H1 (cell line): ENCODE data around the gene R3HCC1L. TPM values are rescaled to one million over a fixed set of nuclear protein-coding genes. Genes with fewer than 3 reads are reported as not detected.

Source experiments
- CTCF ChIA-PET: fragments of 300-600 bp; sonication (Branson Sonifier 250); formaldehyde crosslinking; loops from one replicate; lab custom pipeline; 2021; ENCODE audit not compliant: partially characterized antibody; lab: Charles Lee
- POLR2A ChIA-PET: fragments of 300-600 bp; sonication (Branson Sonifier 250); formaldehyde crosslinking; loops from one replicate; lab custom pipeline; 2021; ENCODE audit warnings: inconsistent platforms; ENCODE audit not compliant: partially characterized antibody; lab: Charles Lee
- DNase-seq, 2 experiments: peaks; one replicate each; pipeline versions ENCODE4 v3.0.0 to v3.0.0-alpha.2; 2010 to 2022; ENCODE audit warnings: low spot score in 2 of 2, low read depth in 1 of 2, mixed read lengths in 1 of 2
- FAIRE-seq: peaks from 2 replicates; lab custom pipeline; 2011; peaks lifted over from hg19 to GRCh38; lab: Jason Lieb, UNC
- H2AFZ ChIP-seq: 2 replicates; pipeline ENCODE4 v1.8.1; 2012; ENCODE audit warnings: low read length, inconsistent platforms
- H2AK5ac ChIP-seq: 2 replicates; pipeline ENCODE4 v1.6.1; 2013; ENCODE audit warnings: low read depth, low read length
- H2BK120ac ChIP-seq: replicated peaks from 2 replicates; pipeline ENCODE3; 2013; ENCODE audit warnings: low read depth, low read length, inconsistent platforms
- H2BK12ac ChIP-seq: 2 replicates; pipeline ENCODE4 v1.6.1; 2013; ENCODE audit warnings: low read depth, low read length
- H2BK15ac ChIP-seq: 2 replicates; pipeline ENCODE4 v1.6.1; 2013; ENCODE audit warnings: low read length
- H2BK20ac ChIP-seq: 2 replicates; pipeline ENCODE4 v1.6.1; 2013; ENCODE audit warnings: low read length
- H2BK5ac ChIP-seq: 2 replicates; pipeline ENCODE4 v1.6.1; 2013; ENCODE audit warnings: low read depth, low read length
- H3K14ac ChIP-seq: 2 replicates; pipeline ENCODE4 v1.6.1; 2013; ENCODE audit warnings: inconsistent platforms; ENCODE audit not compliant: insufficient read length
- H3K18ac ChIP-seq: 2 replicates; pipeline ENCODE4 v1.6.1; 2013; ENCODE audit warnings: low read length; ENCODE audit errors: extremely low read depth
- H3K23ac ChIP-seq: 2 replicates; pipeline ENCODE4 v1.6.1; 2013; ENCODE audit warnings: inconsistent platforms; ENCODE audit not compliant: insufficient read length
- H3K23me2 ChIP-seq: 2 replicates; pipeline ENCODE4 v1.6.1; 2013; ENCODE audit warnings: low read depth, low read length
- H3K27ac ChIP-seq: 2 replicates; pipeline ENCODE4 v1.6.1; 2011; ENCODE audit warnings: low read depth, low read length, inconsistent platforms
- H3K27me3 ChIP-seq, 4 experiments: replicated peaks in 1 of 4; 1 replicate in 1 of 4; 2 replicates in 3 of 4; pipeline versions ENCODE4 v1.6.1 to v1.8.1; 2011 to 2013; ENCODE audit warnings: low read length in 3 of 4, mild to moderate bottlenecking in 3 of 4, inconsistent platforms in 2 of 4, mixed read lengths in 2 of 4, moderate library complexity in 1 of 4; ENCODE audit not compliant: control insufficient read depth in 3 of 4, insufficient read depth in 3 of 4; ENCODE audit errors: extremely low read depth in 1 of 4
- H3K36me3 ChIP-seq, 4 experiments: 2 replicates each; pipeline versions ENCODE4 v1.6.1 to v1.8.1; 2011 to 2013; ENCODE audit warnings: mild to moderate bottlenecking in 4 of 4, low read length in 3 of 4, moderate library complexity in 2 of 4, control low read depth in 1 of 4, inconsistent platforms in 1 of 4; ENCODE audit not compliant: insufficient read depth in 4 of 4, control insufficient read depth in 2 of 4
- H3K4ac ChIP-seq: replicated peaks from 2 replicates; pipeline ENCODE3; 2013; ENCODE audit warnings: low read length, low read depth, mixed read lengths, inconsistent platforms; ENCODE audit not compliant: insufficient read length
- H3K4me1 ChIP-seq, 4 experiments: replicated peaks in 1 of 4; 1 replicate in 1 of 4; 2 replicates in 3 of 4; pipeline versions ENCODE4 v1.6.1 to v1.8.1; 2011 to 2013; ENCODE audit warnings: low read length in 3 of 4, inconsistent platforms in 2 of 4, mixed read lengths in 1 of 4; ENCODE audit not compliant: insufficient read depth in 4 of 4, control insufficient read depth in 3 of 4
- H3K4me2 ChIP-seq, 2 experiments: 2 replicates each; pipeline versions ENCODE4 v1.6.1 to v1.8.1; 2011 to 2013; ENCODE audit warnings: low read depth in 2 of 2, low read length in 2 of 2, control low read depth in 1 of 2, inconsistent platforms in 1 of 2, mild to moderate bottlenecking in 1 of 2; ENCODE audit not compliant: insufficient read depth in 1 of 2
- H3K4me3 ChIP-seq, 4 experiments: fragments of 200-600, 300-600 bp in 1 of 4; sonication (generic), shearing (Covaris generic), sonication (Bioruptor Twin) in 1 of 4; 2 replicates each; pipeline versions ENCODE4 v1.5.1 to v1.8.1; 2011 to 2016; ENCODE audit warnings: low read length in 4 of 4, low read depth in 3 of 4, control low read depth in 2 of 4, inconsistent platforms in 2 of 4, mild to moderate bottlenecking in 2 of 4, mixed read lengths in 1 of 4, moderate library complexity in 1 of 4; ENCODE audit not compliant: insufficient read depth in 2 of 4; ENCODE audit errors: extremely low read depth in 1 of 4
- H3K56ac ChIP-seq: replicated peaks from 2 replicates; pipeline ENCODE3; 2013; ENCODE audit warnings: low read depth, mild to moderate bottlenecking, mixed read lengths, low read length, inconsistent platforms; ENCODE audit not compliant: insufficient read length
- H3K79me1 ChIP-seq: 2 replicates; pipeline ENCODE4 v1.6.1; 2013; ENCODE audit warnings: low read depth, low read length, control low read depth
- H3K79me2 ChIP-seq, 2 experiments: 2 replicates each; pipeline versions ENCODE4 v1.6.1 to v1.8.1; 2012 to 2013; ENCODE audit warnings: low read length in 2 of 2, mild to moderate bottlenecking in 2 of 2, inconsistent platforms in 1 of 2; ENCODE audit not compliant: insufficient read depth in 2 of 2, control insufficient read depth in 1 of 2
- H3K9ac ChIP-seq, 4 experiments: replicated peaks in 1 of 4; 1 replicate in 1 of 4; 2 replicates in 3 of 4; pipeline versions ENCODE4 v1.6.1 to v1.8.1; 2011 to 2013; ENCODE audit warnings: low read depth in 3 of 4, low read length in 3 of 4, control low read depth in 2 of 4, mild to moderate bottlenecking in 2 of 4, moderate library complexity in 2 of 4, inconsistent platforms in 1 of 4; ENCODE audit errors: extremely low read depth in 1 of 4
- H3K9me3 ChIP-seq, 2 experiments: 2 replicates each; pipeline versions ENCODE4 v1.6.1 to v1.8.1; 2012 to 2013; ENCODE audit warnings: mild to moderate bottlenecking in 2 of 2, moderate library complexity in 2 of 2, control low read depth in 1 of 2, inconsistent platforms in 1 of 2, low read depth in 1 of 2, low read length in 1 of 2, mixed read lengths in 1 of 2; ENCODE audit not compliant: insufficient read depth in 2 of 2
- H4K20me1 ChIP-seq, 2 experiments: replicated peaks in 1 of 2; 2 replicates each; pipeline versions ENCODE3 to v1.8.1; 2011 to 2013; ENCODE audit warnings: inconsistent platforms in 2 of 2, low read length in 2 of 2, mild to moderate bottlenecking in 1 of 2; ENCODE audit not compliant: insufficient read depth in 2 of 2, control insufficient read depth in 1 of 2
- H4K5ac ChIP-seq: 2 replicates; pipeline ENCODE4 v1.6.1; 2013; ENCODE audit warnings: low read length, low read depth, mixed read lengths, inconsistent platforms; ENCODE audit not compliant: insufficient read length
- H4K8ac ChIP-seq: 2 replicates; pipeline ENCODE4 v1.8.0; 2013; ENCODE audit warnings: mild to moderate bottlenecking, moderate library complexity, low read length, inconsistent platforms; ENCODE audit not compliant: insufficient read depth; ENCODE audit errors: extremely low read depth
- H4K91ac ChIP-seq: replicated peaks from 2 replicates; pipeline ENCODE3; 2013; ENCODE audit warnings: low read length, mixed read lengths, inconsistent platforms; ENCODE audit not compliant: insufficient read length
- EZH2 ChIP-seq: fragments of 200-600 bp; sonication (generic); IDR thresholded peaks from 2 replicates; pipeline ENCODE4 v1.7.1; 2012; ENCODE audit warnings: low read depth, mild to moderate bottlenecking, moderate library complexity, low read length, inconsistent platforms; ENCODE audit not compliant: severe bottlenecking
- FOSL1 ChIP-seq: IDR thresholded peaks from 2 replicates; pipeline ENCODE4 v1.6.1; 2011; ENCODE audit warnings: mild to moderate bottlenecking, low read depth, low read length, moderate library complexity; ENCODE audit not compliant: insufficient read depth
- GTF2F1 ChIP-seq: IDR thresholded peaks from 2 replicates; pipeline ENCODE4 v1.6.1; 2012; ENCODE audit warnings: low read depth, low read length, improper control_type of control experiment, borderline replicate concordance
- PHF8 ChIP-seq: fragments of 200-600 bp; sonication (generic); conservative IDR thresholded peaks from 2 replicates; pipeline ENCODE4 v1.7.1; 2012; ENCODE audit warnings: low read depth, mild to moderate bottlenecking, inconsistent platforms, low read length, moderate library complexity
- RBBP5 ChIP-seq: IDR thresholded peaks from 2 replicates; pipeline ENCODE4 v1.7.1; 2012; ENCODE audit warnings: low read depth, mild to moderate bottlenecking, inconsistent platforms, low read length, moderate library complexity, borderline replicate concordance
- RNF2 ChIP-seq: fragments of 200-900, 300-1000 bp; sonication (generic); IDR thresholded peaks from 2 replicates; pipeline ENCODE4 v1.7.1; 2016; ENCODE audit warnings: borderline replicate concordance, low read depth, mild to moderate bottlenecking, antibody characterized with exemption, low read length; ENCODE audit not compliant: poor library complexity, severe bottlenecking; ENCODE audit errors: missing control alignments
- SIX5 ChIP-seq: IDR thresholded peaks from 2 replicates; pipeline ENCODE4 v1.6.1; 2011; ENCODE audit warnings: mild to moderate bottlenecking, low read depth, low read length
- TCF12 ChIP-seq: IDR thresholded peaks from 2 replicates; pipeline ENCODE4 v1.6.1; 2011; ENCODE audit warnings: low read depth, mild to moderate bottlenecking, low read length
- WGBS, 2 experiments: shearing (Covaris generic) in 1 of 2; methylation state at CpG; one replicate each; pipeline versions ENCODE4 v1.1.6 to v1.1.7; 2013 to 2015; ENCODE audit warnings: low lambda C conversion rate in 2 of 2, mixed read lengths in 2 of 2, inconsistent platforms in 1 of 2, low coverage in 1 of 2, missing lambda C conversion rate in 1 of 2; ENCODE audit not compliant: insufficient replicate concordance in 2 of 2, insufficient coverage in 1 of 2, insufficient read length in 1 of 2; ENCODE audit errors: extremely low coverage in 1 of 2, missing lambda C conversion rate in 1 of 2; 5-methylcytosine and 5-hydroxymethylcytosine counted together
- polyA plus RNA-seq, 7 experiments: library from polyadenylated mRNA; depleted of rRNA in 3 of 7; stranded (reverse) in 5 of 7; unstranded in 2 of 7; fragments of >200 nt in 5 of 7; fragments of 200-250 nt in 2 of 7; gene quantifications; 1 replicate in 5 of 7; 2 replicates in 1 of 7; 4 replicates in 1 of 7; pipeline versions ENCODE4 v1.2.1 to v1.2.3, GENCODE V29; 2011 to 2013; ENCODE audit warnings: missing spikeins in 2 of 7, mixed read lengths in 2 of 7
- total RNA-seq: library from RNA; stranded (reverse); fragmentation: NEBNext Ultra II Directional; extraction: Animal tissue kit (Norgen Biotek cat#: 25700); gene quantifications from 2 replicates; pipeline ENCODE4 v1.2.1, GENCODE V29; 2021

R3HCC1L gene
- total and polyA plus RNA-seq, 2 of the 8 experiments (the other 6 are each of a cell fraction or from before 2014, with no cell fraction given) = 6.9 to 13.9 TPM

DNA sequence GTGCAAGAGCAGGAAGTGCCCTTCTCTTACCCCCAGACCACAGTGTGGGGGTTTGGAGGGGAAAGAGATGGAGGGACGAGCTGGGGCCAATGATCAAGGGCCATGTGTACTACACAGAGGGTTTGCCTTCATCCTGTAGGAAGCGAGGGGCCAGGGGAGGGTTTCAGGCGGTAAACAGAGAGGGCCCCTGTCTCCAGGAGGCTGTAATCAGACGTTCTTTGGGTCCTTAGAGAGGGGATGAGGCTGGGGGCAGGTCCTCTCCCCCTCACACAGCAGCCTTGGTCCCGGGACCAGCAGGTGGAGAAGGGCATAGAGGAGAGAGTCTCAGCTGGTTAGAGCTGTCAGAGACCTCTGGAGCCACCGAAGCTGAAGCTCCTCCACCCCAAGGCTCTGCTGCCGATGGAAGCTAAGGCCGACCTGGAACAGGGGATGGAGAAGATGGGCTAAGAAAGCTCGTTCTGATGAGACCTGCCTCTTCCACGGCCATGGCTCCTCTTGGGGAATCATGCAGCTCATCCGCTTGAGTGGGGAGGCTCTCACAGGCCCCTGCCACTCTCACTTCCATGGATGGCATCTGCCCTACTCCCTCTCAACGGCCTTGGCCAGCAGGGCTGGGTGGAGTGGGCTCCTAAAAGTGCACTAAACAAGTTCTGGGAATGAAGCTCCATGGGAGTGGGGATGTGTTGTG lies 130.1 kb downstream of the R3HCC1L start:
- FAIRE-seq (no peak), DNase-seq (no peak)
- no peaks in the 10 kb centered on the region for H3K79me2 ChIP-seq
- H3K9me3 ChIP-seq = no peaks in the 10 kb centered on the region
- 78% methylated on average over 12 of the region's 12 CpGs; no CpG with 5 or more reads in 1 of the 2 experiments for WGBS, 2 experiments
- no peaks in the 10 kb centered on the region for H3K36me3 ChIP-seq
- H3K23ac ChIP-seq = no peak overlapping the region
- H3K4me2 ChIP-seq = no peak overlapping the region
- H3K4ac ChIP-seq = no peak overlapping the region
- H2AK5ac ChIP-seq = no peak overlapping the region
- H4K5ac ChIP-seq = no peak overlapping the region
- H4K91ac ChIP-seq = no peak overlapping the region
- H3K79me1 ChIP-seq = no peaks in the 10 kb centered on the region
- H3K9ac ChIP-seq = no peak overlapping the region
- H4K8ac ChIP-seq = no peak overlapping the region
- peaks cover 0 to 10% (median 5%) of the 10 kb centered on the region in 4 experiments; a peak in 5 of 7 replicates for H3K4me1 ChIP-seq
- no peak overlapping the region for H2BK12ac ChIP-seq
- H4K20me1 ChIP-seq = no peaks in the 10 kb centered on the region
- H2AFZ ChIP-seq = no peak overlapping the region
- no peak overlapping the region for H3K14ac ChIP-seq
- CTCF ChIA-PET = interaction anchor here (0.6 to 8.3 kb wide), 11 partner anchors 16 to 586 kb away, joined by 3 to 117 read pairs (median 7); no protein-coding TSS in a partner anchor
- peak overlapping the region; percentile 32; the same call in 1 of the 2 replicates for H3K18ac ChIP-seq
- H3K23me2 ChIP-seq = peaks cover 2% of the 10 kb centered on the region; the same call in 1 of the 2 replicates
- TF ChIP-seq EZH2 (no peak), FOSL1 (no peak), GTF2F1 (no peak), PHF8 (no peak), RBBP5 (no peak), SIX5 (no peak), RNF2 (no peak), TCF12 (no peak)
- no peak overlapping the region for H2BK120ac ChIP-seq
- H2BK20ac ChIP-seq = no peak overlapping the region
- H2BK15ac ChIP-seq = no peak overlapping the region
- H2BK5ac ChIP-seq = no peak overlapping the region
- peaks cover 0 to 12% (median 5%) of the 10 kb centered on the region in 4 experiments; a peak in 4 of 7 replicates for H3K27me3 ChIP-seq
- no peak overlapping the region for H3K27ac ChIP-seq
- no peak overlapping the region for H3K56ac ChIP-seq
- POLR2A ChIA-PET = interaction anchor here (1.1 kb wide), 1 partner anchor 45 kb away, joined by 3 read pairs; no protein-coding TSS in a partner anchor
- H3K4me3 ChIP-seq = no peak overlapping the region
